Measurements from ENCODE around the gene TPM1. TPM values are rescaled to one million over a fixed set of nuclear protein-coding genes. Genes with fewer than 3 reads are reported as not detected.

TPM1 gene
- total RNA-seq, 1 experiment from 2014 or later: 298 TPM

DNA sequence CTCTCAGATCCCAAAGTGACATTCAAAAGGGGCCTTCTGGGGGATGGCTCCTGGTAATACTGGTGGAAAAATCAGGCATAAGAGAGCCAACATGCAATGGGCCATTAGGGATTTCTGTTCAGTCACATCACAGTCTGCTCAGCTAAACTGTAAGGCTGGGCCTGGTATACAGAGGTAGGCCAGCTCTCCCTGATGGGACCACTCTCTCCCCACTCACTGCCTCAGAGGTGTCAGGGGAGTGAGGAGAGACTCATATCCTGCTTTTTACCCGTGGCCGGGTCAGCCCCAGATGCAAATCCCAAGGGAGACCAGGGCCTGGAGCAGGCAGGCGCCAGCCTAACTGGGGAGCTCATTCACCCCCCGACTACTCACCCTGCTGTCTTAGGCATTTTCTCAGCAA is 48.1 kb upstream of the TPM1 start:
- no peak overlapping the region for H3K27ac ChIP-seq (ENCODE audit: low read length)
- POLR2A ChIA-PET: no interaction called here
- peaks cover 4% of the 10 kb centered on the region for H3K4me1 ChIP-seq (ENCODE audit: control insufficient read depth, insufficient read depth, low read length)
- no peaks in the 10 kb centered on the region for H3K9me3 ChIP-seq (ENCODE audit: control insufficient read depth, insufficient read depth, low read depth, low read length)
- intact Hi-C loops (cut with micrococcal nuclease; ENCODE audit: unreplicated experiment) (no loop called here), in situ Hi-C loops (cut with HindIII; ENCODE audit: low pct_unique_long_range_greater_than_20kb, low sequenced_read_pairs) (no loop called here)
- ATAC-seq (peak; percentile 47), DNase-seq (ENCODE audit: low read depth, low spot score) (no peak)
- CTCF ChIA-PET: no interaction called here
- H3K36me3 ChIP-seq (ENCODE audit: control insufficient read depth, insufficient read depth, low read length): no peaks in the 10 kb centered on the region
- TF ChIP-seq, protein P1, sequence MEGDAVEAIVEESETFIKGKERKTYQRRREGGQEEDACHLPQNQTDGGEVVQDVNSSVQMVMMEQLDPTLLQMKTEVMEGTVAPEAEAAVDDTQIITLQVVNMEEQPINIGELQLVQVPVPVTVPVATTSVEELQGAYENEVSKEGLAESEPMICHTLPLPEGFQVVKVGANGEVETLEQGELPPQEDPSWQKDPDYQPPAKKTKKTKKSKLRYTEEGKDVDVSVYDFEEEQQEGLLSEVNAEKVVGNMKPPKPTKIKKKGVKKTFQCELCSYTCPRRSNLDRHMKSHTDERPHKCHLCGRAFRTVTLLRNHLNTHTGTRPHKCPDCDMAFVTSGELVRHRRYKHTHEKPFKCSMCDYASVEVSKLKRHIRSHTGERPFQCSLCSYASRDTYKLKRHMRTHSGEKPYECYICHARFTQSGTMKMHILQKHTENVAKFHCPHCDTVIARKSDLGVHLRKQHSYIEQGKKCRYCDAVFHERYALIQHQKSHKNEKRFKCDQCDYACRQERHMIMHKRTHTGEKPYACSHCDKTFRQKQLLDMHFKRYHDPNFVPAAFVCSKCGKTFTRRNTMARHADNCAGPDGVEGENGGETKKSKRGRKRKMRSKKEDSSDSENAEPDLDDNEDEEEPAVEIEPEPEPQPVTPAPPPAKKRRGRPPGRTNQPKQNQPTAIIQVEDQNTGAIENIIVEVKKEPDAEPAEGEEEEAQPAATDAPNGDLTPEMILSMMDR (IDR thresholded peaks at IDR 0.05): no peak
- TF ChIP-seq POLR2AphosphoS5 (IDR thresholded peaks at IDR 0.05; ENCODE audit: low read depth, low read length): no peak
- TF ChIP-seq, protein P2, sequence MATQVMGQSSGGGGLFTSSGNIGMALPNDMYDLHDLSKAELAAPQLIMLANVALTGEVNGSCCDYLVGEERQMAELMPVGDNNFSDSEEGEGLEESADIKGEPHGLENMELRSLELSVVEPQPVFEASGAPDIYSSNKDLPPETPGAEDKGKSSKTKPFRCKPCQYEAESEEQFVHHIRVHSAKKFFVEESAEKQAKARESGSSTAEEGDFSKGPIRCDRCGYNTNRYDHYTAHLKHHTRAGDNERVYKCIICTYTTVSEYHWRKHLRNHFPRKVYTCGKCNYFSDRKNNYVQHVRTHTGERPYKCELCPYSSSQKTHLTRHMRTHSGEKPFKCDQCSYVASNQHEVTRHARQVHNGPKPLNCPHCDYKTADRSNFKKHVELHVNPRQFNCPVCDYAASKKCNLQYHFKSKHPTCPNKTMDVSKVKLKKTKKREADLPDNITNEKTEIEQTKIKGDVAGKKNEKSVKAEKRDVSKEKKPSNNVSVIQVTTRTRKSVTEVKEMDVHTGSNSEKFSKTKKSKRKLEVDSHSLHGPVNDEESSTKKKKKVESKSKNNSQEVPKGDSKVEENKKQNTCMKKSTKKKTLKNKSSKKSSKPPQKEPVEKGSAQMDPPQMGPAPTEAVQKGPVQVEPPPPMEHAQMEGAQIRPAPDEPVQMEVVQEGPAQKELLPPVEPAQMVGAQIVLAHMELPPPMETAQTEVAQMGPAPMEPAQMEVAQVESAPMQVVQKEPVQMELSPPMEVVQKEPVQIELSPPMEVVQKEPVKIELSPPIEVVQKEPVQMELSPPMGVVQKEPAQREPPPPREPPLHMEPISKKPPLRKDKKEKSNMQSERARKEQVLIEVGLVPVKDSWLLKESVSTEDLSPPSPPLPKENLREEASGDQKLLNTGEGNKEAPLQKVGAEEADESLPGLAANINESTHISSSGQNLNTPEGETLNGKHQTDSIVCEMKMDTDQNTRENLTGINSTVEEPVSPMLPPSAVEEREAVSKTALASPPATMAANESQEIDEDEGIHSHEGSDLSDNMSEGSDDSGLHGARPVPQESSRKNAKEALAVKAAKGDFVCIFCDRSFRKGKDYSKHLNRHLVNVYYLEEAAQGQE (IDR thresholded peaks at IDR 0.05; ENCODE audit: insufficient read depth in 1 of 2, low read depth in 2 of 2, low read length in 1 of 2): no peak
- no peak for TF ChIP-seq SIN3A (IDR thresholded peaks at IDR 0.05; ENCODE audit: borderline replicate concordance, insufficient read depth, low read depth, low read length)
- TF ChIP-seq TCF7L2 (IDR thresholded peaks at IDR 0.05; ENCODE audit: low read depth, low read length): no peak
- no peak overlapping the region for H3K4me3 ChIP-seq (ENCODE audit: low read depth in 2 of 2, low read length in 2 of 2)
- H3K27me3 ChIP-seq (ENCODE audit: control insufficient read depth, insufficient read depth, low read length): no peaks in the 10 kb centered on the region
- BruUV-seq (replicated peaks): no TSS peak

DNA sequence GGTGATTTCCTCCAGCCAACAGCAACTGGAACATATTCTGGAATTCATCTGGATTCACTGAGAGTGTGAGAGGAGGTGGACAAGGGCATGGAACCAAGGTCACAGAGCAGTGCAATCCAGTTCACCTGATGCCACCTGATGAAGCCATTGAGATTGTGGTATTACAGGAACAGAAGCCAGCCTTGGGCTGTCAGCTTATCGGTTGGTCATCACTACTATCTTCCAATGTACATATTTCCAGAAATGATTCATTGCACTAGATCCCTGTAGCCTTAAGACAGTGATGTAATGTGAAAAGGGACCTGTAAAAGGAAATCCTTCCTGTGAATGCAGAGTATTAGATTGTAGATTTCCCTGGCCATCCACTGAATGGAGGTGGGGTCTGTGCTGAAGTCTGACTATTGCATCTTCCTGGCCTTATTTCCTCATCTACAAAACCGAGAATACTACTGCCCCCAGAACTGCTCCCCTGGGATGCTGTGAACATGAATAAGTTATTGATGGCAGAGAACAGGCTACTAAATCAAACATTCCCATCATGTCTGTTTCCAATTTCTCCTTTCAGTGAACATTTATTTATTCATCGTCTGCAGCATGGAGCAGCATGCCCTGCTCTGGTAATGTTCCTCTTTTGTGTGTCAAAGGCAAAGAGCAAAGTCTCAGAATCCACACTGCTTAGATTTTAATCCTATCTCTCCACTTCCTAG is 47.4 kb upstream of the TPM1 start:
- ChIA-PET CTCF (no interaction called here), POLR2A (no interaction called here)
- Histone ChIP-seq H3K27me3 (ENCODE audit: control insufficient read depth, insufficient read depth, low read length) (no peaks in the 10 kb centered on the region), H3K27ac (ENCODE audit: low read length) (no peak overlapping the region), H3K4me1 (ENCODE audit: control insufficient read depth, insufficient read depth, low read length) (no peaks in the 10 kb centered on the region; the same call in 1 of the 2 replicates), H3K4me3 (ENCODE audit: low read depth in 2 of 2, low read length in 2 of 2) (no peak overlapping the region), H3K36me3 (ENCODE audit: control insufficient read depth, insufficient read depth, low read length) (no peaks in the 10 kb centered on the region), H3K9me3 (ENCODE audit: control insufficient read depth, insufficient read depth, low read depth, low read length) (no peaks in the 10 kb centered on the region)
- TF ChIP-seq SIN3A (IDR thresholded peaks at IDR 0.05; ENCODE audit: borderline replicate concordance, insufficient read depth, low read depth, low read length) (no peak), TCF7L2 (IDR thresholded peaks at IDR 0.05; ENCODE audit: low read depth, low read length) (no peak), POLR2AphosphoS5 (IDR thresholded peaks at IDR 0.05; ENCODE audit: low read depth, low read length) (no peak)
- TF ChIP-seq, protein P2 (IDR thresholded peaks at IDR 0.05; ENCODE audit: insufficient read depth in 1 of 2, low read depth in 2 of 2, low read length in 1 of 2): no peak
- TF ChIP-seq, protein P1 (IDR thresholded peaks at IDR 0.05): no peak
- in situ Hi-C loops (cut with HindIII; ENCODE audit: low pct_unique_long_range_greater_than_20kb, low sequenced_read_pairs): no loop called here
- BruUV-seq (replicated peaks): no TSS peak
- peak; percentile 72 for ATAC-seq
- intact Hi-C loops (cut with micrococcal nuclease; ENCODE audit: unreplicated experiment): no loop called here
- no peak for DNase-seq (ENCODE audit: low read depth, low spot score)

Data from Panc1 (cell line).